GF-D8 (cell line): ENCODE data around the gene MTMR1.

Experiments
- DNase-seq: peaks from one replicate; lab custom pipeline; 2025; lab: John Stamatoyannopoulos, UW

Gene MTMR1

GRCh38 chrX:150762258-150763165 lies 69.3 kb downstream of the MTMR1 start:
- no peak for DNase-seq

GRCh38 chrX:150763303-150763797 lies 70.2 kb downstream of the MTMR1 start:
- DNase-seq, result no peak

- DNase-seq, result no peak
These were observed 70.6 kb downstream of the MTMR1 start for GRCh38 chrX:150763810-150764209.

GRCh38 chrX:150765237-150765636 lies 72.0 kb downstream of the MTMR1 start:
- no peak for DNase-seq

- no peak for DNase-seq
These were observed 72.7 kb downstream of the MTMR1 start for GRCh38 chrX:150765782-150766350.

GRCh38 chrX:150766351-150767044 lies 73.3 kb downstream of the MTMR1 start:
- no peak for DNase-seq

- DNase-seq, result no peak
These were observed 73.8 kb downstream of the MTMR1 start for GRCh38 chrX:150767045-150767395.

GRCh38 chrX:150767475-150768131 lies 74.4 kb downstream of the MTMR1 start:
- DNase-seq, result peak; percentile 34

- DNase-seq, result no peak
These were observed 74.9 kb downstream of the MTMR1 start for GRCh38 chrX:150768132-150768485.

GRCh38 chrX:150768580-150769190 lies 75.5 kb downstream of the MTMR1 start:
- no peak for DNase-seq

GRCh38 chrX:150769408-150769807 lies 76.2 kb downstream of the MTMR1 start:
- no peak for DNase-seq

- no peak for DNase-seq
These were observed 77.4 kb downstream of the MTMR1 start for GRCh38 chrX:150770623-150771022.

GRCh38 chrX:150771116-150771515 lies 77.9 kb downstream of the MTMR1 start:
- DNase-seq, result no peak

- peak; percentile 19 for DNase-seq
These were observed 79.2 kb downstream of the MTMR1 start for GRCh38 chrX:150772150-150772970.

- no peak for DNase-seq
These were observed 79.9 kb downstream of the MTMR1 start for GRCh38 chrX:150773117-150773516.

GRCh38 chrX:150773634-150774033 lies 80.4 kb downstream of the MTMR1 start:
- DNase-seq, result no peak

GRCh38 chrX:150774798-150775568 lies 81.8 kb downstream of the MTMR1 start:
- no peak for DNase-seq

- DNase-seq, result no peak
These were observed 82.6 kb downstream of the MTMR1 start for GRCh38 chrX:150775569-150776350.

- no peak for DNase-seq
These were observed 84.3 kb downstream of the MTMR1 start for GRCh38 chrX:150777328-150777992.
